ENCODE results near the gene HOXD11. TPM values are rescaled to one million over a fixed set of nuclear protein-coding genes. Genes with fewer than 3 reads are reported as not detected.

Gene HOXD11
- total RNA-seq, 2 experiments from 2014 or later: not detected

GRCh38 chr2:176156301-176156806 lies 49.3 kb downstream of the HOXD11 start:
- Mint-ChIP-seq H3K27me3 (peaks cover 87% of the 10 kb centered on the region), H3K27ac (no peak overlapping the region), H3K4me1 (peaks cover 4% of the 10 kb centered on the region), H3K9me3 (ENCODE audit: low read depth) (no peaks in the 10 kb centered on the region), H3K36me3 (peaks cover 2% of the 10 kb centered on the region), H3K4me3 (no peak overlapping the region)
- CTCF ChIA-PET: interaction anchor here (1.0 to 2.7 kb wide), 4 partner anchors 16 to 482 kb away, joined by 3 to 7 read pairs (median 3); no protein-coding TSS in a partner anchor
- ATAC-seq (no peak), DNase-seq (no peak)

- Mint-ChIP-seq H3K36me3 (peaks cover 2% of the 10 kb centered on the region), H3K4me1 (peaks cover 4% of the 10 kb centered on the region), H3K4me3 (no peak within 1 kb of the TSS), H3K27me3 (peaks cover 88% of the 10 kb centered on the region), H3K27ac (peak within 1 kb of the TSS; percentile 22), H3K9me3 (ENCODE audit: low read depth) (no peaks in the 10 kb centered on the region)
- CTCF ChIA-PET: interaction anchor here (1.6 kb wide), 1 partner anchor 481 kb away, joined by 3 read pairs; no protein-coding TSS in a partner anchor
- ATAC-seq (no peak), DNase-seq (no peak)
Observed at GRCh38 chr2:176156807-176157498, 49.9 kb downstream of the HOXD11 start, which contains the start of gene HOXD3. TSS of gene HOXD3 (plus strand) at chr2:176157307. CDS start at chr2:176169115, 11,808 bp downstream.

GRCh38 chr2:176157499-176158185 lies 50.6 kb downstream of the HOXD11 start:
- CTCF ChIA-PET: interaction anchor here (1.6 kb wide), 1 partner anchor 480 kb away, joined by 3 read pairs; no protein-coding TSS in a partner anchor
- no peak for DNase-seq
- H3K27me3 Mint-ChIP-seq: peaks cover 90% of the 10 kb centered on the region
- no peak for ATAC-seq
- no peaks in the 10 kb centered on the region for H3K9me3 Mint-ChIP-seq (ENCODE audit: low read depth)
- H3K36me3 Mint-ChIP-seq: peaks cover 2% of the 10 kb centered on the region
- H3K4me1 Mint-ChIP-seq: peaks cover 4% of the 10 kb centered on the region
- no peak overlapping the region for H3K4me3 Mint-ChIP-seq
- H3K27ac Mint-ChIP-seq: peak overlapping the region; percentile 22

- CTCF ChIA-PET: no interaction called here
- Mint-ChIP-seq H3K27ac (peak overlapping the region; percentile 46), H3K4me3 (no peak overlapping the region), H3K4me1 (peaks cover 4% of the 10 kb centered on the region), H3K36me3 (peaks cover 2% of the 10 kb centered on the region), H3K27me3 (peaks cover 88% of the 10 kb centered on the region), H3K9me3 (ENCODE audit: low read depth) (no peaks in the 10 kb centered on the region)
- no peak for ATAC-seq
- DNase-seq: no peak
Observed at GRCh38 chr2:176158186-176158591, 51.1 kb downstream of the HOXD11 start.

- no peaks in the 10 kb centered on the region for H3K9me3 Mint-ChIP-seq (ENCODE audit: low read depth)
- no peak overlapping the region for H3K4me3 Mint-ChIP-seq
- CTCF ChIA-PET: no interaction called here
- peaks cover 88% of the 10 kb centered on the region for H3K27me3 Mint-ChIP-seq
- ATAC-seq (no peak), DNase-seq (no peak)
- peaks cover 2% of the 10 kb centered on the region for H3K36me3 Mint-ChIP-seq
- H3K27ac Mint-ChIP-seq: peak overlapping the region; percentile 28
- peaks cover 4% of the 10 kb centered on the region for H3K4me1 Mint-ChIP-seq
Observed at GRCh38 chr2:176158855-176159662, 52.0 kb downstream of the HOXD11 start.

Small RNAs within 50 kb of the gene (microRNA-seq; reads per million reads assigned to microRNA genes)
- not detected for gene MIR10B

Other genes with a start within 250 kb of the HOXD11 start
- gene LNPK, start 105.0 kb upstream of the HOXD11 start, total RNA-seq: 10 to 100 TPM; 34.1 to 38.2 TPM
- gene EVX2, start 23.3 kb upstream of the HOXD11 start, total RNA-seq: not detected
- not detected for gene HOXD13, start 14.6 kb upstream of the HOXD11 start, total RNA-seq
- not detected for gene HOXD12, start 7.5 kb upstream of the HOXD11 start, total RNA-seq
- gene HOXD10, start 9.5 kb downstream of the HOXD11 start, total RNA-seq: not detected
- not detected for gene HOXD9, start 15.4 kb downstream of the HOXD11 start, total RNA-seq
- not detected for gene HOXD8, start 22.4 kb downstream of the HOXD11 start, total RNA-seq
- gene HOXD4, start 44.3 kb downstream of the HOXD11 start, total RNA-seq: not detected
- not detected for gene HOXD3, start 50.0 kb downstream of the HOXD11 start, total RNA-seq
- not detected for gene HOXD1, start 81.4 kb downstream of the HOXD11 start, total RNA-seq
- gene MTX2, start 162.2 kb downstream of the HOXD11 start, total RNA-seq: 10 to 100 TPM; 12.2 to 14.8 TPM